Muscle layer of colon (tissue), 2 donors: ENCODE measurements around the gene NUB1.

Experiments
- H3K27ac ChIP-seq: one replicate; pipeline ENCODE4 v1.7.0; 2013; ENCODE audit warnings: low read depth, mild to moderate bottlenecking, low read length, moderate library complexity
- H3K27me3 ChIP-seq, 2 donors: one replicate each; pipeline ENCODE4 v1.7.0; 2013; ENCODE audit warnings: low read length in 2 of 2, mild to moderate bottlenecking in 2 of 2; ENCODE audit not compliant: insufficient read depth in 2 of 2, control insufficient read depth in 1 of 2
- H3K36me3 ChIP-seq: one replicate; pipeline ENCODE4 v1.7.0; 2013; ENCODE audit warnings: mild to moderate bottlenecking, low read length; ENCODE audit not compliant: insufficient read depth
- H3K4me1 ChIP-seq: one replicate; pipeline ENCODE4 v1.7.0; 2013; ENCODE audit warnings: mild to moderate bottlenecking, low read length; ENCODE audit not compliant: insufficient read depth
- H3K4me3 ChIP-seq, 2 donors: one replicate each; pipeline ENCODE4 v1.7.0; 2013; ENCODE audit warnings: low read length in 2 of 2, low read depth in 1 of 2, mild to moderate bottlenecking in 1 of 2, moderate library complexity in 1 of 2
- H3K9ac ChIP-seq: one replicate; pipeline ENCODE4 v1.7.0; 2013; ENCODE audit warnings: low read length
- H3K9me3 ChIP-seq: one replicate; pipeline ENCODE4 v1.7.0; 2013; ENCODE audit warnings: mild to moderate bottlenecking, low read length
- donor health status: abdominal sarcoma.
- donor health status: Adenocarcinoma of cecum.

NUB1 gene

DNA sequence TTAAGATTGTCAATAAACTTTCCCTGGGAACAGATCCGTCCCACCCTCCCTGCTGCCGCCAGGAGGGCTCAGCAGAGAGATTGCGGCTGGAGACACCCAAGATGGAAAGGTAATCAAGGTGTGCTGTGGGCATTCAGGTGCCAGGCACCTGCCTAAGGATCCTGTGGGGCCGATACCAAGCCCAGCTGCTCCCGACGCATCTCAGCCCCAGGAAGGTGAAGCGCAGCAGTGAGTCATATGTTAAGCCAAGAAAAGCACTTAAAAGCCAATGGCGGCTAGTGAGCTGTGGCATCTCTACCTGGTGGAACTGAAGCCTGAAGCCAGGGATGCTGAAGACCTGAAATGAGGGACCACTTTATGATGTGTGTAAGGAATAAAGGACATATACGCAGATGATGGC, 62.2 kb downstream of the NUB1 start:
- peaks cover 6% of the 10 kb centered on the region for H3K4me1 ChIP-seq
- no peak overlapping the region for H3K27ac ChIP-seq
- no peak overlapping the region for H3K9ac ChIP-seq
- no peak overlapping the region for H3K4me3 ChIP-seq
- H3K9me3 ChIP-seq, result no peaks in the 10 kb centered on the region
- H3K36me3 ChIP-seq, result no peaks in the 10 kb centered on the region
- H3K27me3 ChIP-seq, result peaks cover 0 to 4% of the 10 kb centered on the region in 2 donors

DNA sequence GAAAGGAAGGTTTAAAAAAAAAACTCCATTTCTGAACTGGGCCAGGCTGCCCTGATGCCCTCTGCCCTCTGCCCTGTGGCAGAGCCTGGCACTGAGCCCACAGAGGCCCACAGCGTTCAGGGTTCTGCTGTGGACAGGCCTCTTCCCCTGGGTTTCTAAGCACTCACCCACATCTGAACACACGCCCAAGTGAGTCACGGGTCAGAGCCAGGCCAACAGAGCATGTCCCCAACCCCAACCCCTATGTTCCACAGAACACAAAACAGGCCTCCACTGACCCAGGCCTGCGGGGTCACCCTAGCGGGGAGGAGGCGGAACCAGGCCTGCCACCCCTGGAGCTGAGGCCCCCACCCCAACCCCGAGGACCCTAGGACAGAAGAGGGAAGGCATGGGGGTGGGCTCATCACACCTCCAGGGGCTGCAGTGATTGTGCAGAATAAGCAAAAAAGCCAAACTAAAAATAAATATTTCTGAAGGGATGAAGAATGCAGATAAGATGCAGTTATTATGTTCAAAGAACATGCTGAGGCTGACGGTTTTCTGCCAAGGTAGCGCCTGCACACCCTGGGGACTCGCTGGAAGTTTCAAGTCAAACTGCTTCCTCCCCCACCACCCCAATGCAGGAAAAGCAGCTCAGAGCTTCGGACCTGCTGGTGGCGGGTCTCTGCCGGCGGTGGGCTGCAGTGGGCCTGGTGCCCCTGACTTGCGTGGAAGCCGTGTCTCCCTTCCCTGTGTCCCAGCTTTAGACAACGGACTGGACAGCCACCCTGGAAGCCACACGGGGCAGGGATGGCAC, 62.8 kb downstream of the NUB1 start:
- Histone ChIP-seq H3K9ac (no peak overlapping the region), H3K27ac (no peak overlapping the region), H3K9me3 (no peaks in the 10 kb centered on the region), H3K4me1 (peaks cover 6% of the 10 kb centered on the region), H3K4me3 (no peak overlapping the region), H3K27me3 (peaks cover 5 to 6% of the 10 kb centered on the region in 2 donors), H3K36me3 (no peaks in the 10 kb centered on the region)

DNA sequence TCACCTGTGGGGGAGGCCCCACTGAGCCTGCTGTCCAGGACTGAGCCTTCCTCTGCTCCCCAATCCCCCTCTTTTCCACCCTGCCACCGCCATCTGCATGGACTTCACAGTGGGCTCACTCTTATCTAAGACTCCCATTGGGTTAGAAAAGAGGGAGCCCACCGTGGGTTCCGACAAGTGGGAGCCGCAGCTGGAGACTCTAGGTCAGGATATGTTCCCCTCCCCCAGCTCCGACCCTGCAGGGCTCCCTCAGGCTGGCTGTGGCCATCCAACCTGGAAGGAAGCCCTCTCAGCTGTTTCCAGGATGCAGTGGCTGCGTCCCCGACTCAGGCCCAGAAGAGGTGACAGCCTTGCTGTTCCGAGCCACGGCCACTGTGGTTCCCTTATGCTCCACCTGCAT, 63.4 kb downstream of the NUB1 start:
- no peak overlapping the region for H3K27ac ChIP-seq

DNA sequence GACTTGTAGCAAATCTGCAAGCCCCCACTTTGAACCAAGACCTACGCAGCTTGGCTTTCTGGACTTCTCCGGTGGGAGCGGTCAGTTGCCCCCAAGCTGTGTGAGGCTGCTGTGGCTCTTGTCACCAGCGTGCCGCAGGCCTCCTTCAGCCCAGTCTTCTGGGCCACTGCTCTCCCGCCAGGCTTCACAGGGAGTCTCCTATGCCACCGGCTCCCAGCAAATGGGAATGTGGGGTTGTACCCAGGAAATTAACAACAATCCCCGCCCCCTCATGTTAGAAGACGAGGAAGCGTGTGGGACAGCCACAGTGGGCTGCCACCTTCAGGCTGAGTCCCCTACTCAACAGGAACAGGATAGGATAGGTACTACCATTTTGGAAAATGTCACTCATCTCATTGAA, 64.0 kb downstream of the NUB1 start:
- Histone ChIP-seq H3K9me3 (no peaks in the 10 kb centered on the region), H3K27me3 (peaks cover 6 to 17% of the 10 kb centered on the region in 2 donors), H3K36me3 (no peaks in the 10 kb centered on the region), H3K9ac (no peak overlapping the region), H3K4me1 (peaks cover 6% of the 10 kb centered on the region), H3K27ac (no peak overlapping the region), H3K4me3 (no peak overlapping the region)

More for the DNA sequence above, 63.4 kb downstream of the NUB1 start:
- no peak overlapping the region for H3K4me3 ChIP-seq
- peaks cover 6 to 11% of the 10 kb centered on the region in 2 donors for H3K27me3 ChIP-seq
- no peaks in the 10 kb centered on the region for H3K36me3 ChIP-seq
- H3K9ac ChIP-seq, result no peak overlapping the region
- H3K4me1 ChIP-seq, result peaks cover 6% of the 10 kb centered on the region
- no peaks in the 10 kb centered on the region for H3K9me3 ChIP-seq

DNA sequence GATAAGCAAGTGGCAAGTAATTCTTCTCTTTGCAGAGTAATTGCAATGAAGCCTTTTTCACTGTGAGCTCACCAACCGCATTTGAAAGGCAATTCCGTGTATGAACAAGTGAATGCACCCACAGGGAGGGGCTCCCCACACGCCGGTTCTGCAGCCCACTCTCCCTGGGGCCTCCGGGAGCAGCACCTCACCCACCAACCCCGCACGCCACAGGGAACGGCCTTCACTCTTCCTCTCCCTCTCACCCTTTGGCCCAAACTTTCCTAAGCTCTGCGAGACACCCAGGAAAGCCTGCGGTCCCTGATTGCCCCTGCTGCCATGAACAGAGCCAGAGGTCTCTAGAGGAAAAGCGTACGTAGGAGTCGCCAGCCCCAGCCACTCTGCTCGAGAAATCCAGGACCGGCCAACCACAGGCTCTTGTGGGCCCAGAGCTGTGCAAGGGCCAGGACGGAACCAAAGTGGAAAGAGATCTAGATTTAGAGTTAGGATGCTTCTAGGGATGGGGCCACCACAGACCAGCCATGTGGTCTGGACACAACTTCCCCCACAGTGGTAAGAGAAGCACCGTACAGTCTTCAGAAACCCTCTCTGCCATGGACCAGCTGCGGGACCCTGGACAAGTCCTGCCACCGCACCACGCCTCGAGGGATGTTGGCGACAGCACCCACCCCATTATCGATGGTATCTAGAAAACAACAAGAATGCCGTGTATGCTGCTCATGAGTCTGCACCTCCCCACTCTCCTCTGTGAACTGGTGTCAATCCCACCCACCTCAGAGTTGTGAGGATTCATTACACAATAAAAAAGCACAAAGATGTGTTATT, 64.7 kb downstream of the NUB1 start:
- H3K36me3 ChIP-seq, result no peaks in the 10 kb centered on the region
- no peak overlapping the region for H3K9ac ChIP-seq
- no peak overlapping the region for H3K27ac ChIP-seq
- H3K4me3 ChIP-seq, result no peak overlapping the region
- peaks cover 6% of the 10 kb centered on the region for H3K4me1 ChIP-seq
- H3K27me3 ChIP-seq, result peaks cover 6 to 24% of the 10 kb centered on the region in 2 donors
- no peaks in the 10 kb centered on the region for H3K9me3 ChIP-seq

DNA sequence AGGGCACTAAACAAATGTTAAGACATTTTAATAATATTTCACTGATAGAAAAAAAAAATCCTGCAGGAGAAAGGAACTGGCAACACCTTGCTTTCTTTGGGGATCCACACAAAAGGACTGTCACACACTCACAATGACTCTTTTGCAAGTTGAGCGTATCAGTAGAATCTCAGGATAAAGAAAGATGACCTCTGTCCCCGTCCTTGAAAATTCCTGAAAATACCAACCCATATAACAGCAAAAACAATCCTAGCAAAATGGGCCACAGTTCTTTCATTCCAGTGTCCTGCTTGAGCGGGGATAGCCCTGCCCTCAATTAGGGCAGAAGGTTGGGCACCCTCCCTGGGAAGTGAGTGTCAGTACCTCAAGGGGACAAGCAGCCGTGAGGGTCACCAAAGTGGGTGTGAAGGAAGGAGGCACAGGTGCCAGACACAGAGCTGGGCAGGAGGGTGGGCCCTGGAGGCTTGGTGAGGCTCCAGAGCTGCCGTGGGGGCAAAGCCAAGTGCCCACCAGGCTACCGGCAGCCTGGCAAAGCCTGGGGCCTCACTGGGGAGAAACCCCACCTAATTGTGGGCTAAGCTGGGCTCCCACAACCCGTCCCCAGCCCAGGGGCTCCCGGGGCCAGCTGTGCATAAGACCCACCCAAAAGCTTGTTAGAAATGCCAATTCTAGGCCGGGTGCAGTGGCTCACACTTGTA, 65.4 kb downstream of the NUB1 start:
- Histone ChIP-seq H3K4me1 (peaks cover 6% of the 10 kb centered on the region), H3K4me3 (no peak overlapping the region), H3K27me3 (peaks cover 6 to 31% of the 10 kb centered on the region in 2 donors), H3K9me3 (no peaks in the 10 kb centered on the region), H3K27ac (no peak overlapping the region), H3K9ac (no peak overlapping the region), H3K36me3 (no peaks in the 10 kb centered on the region)

DNA sequence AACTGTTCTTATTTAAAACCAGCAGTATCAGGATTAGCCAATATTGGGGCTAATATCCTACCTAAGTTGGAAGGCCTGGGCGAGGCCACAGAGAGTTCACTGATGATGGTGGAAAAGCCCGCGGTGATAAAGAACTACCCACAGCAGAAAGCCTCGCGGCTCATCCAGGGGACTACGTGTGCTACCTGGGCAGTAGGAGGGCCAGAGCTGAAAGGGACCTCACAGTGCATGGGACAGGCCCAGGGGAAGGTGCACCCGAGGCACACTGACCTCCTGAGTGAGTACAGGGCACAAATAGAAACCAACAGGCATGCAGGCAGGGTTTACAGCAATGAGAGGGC, 66.9 kb downstream of the NUB1 start:
- H3K27me3 ChIP-seq, result peaks cover 6 to 33% of the 10 kb centered on the region in 2 donors
- no peaks in the 10 kb centered on the region for H3K9me3 ChIP-seq
- H3K9ac ChIP-seq, result no peak overlapping the region
- no peak overlapping the region for H3K4me3 ChIP-seq
- peaks cover 5% of the 10 kb centered on the region for H3K4me1 ChIP-seq
- no peak overlapping the region for H3K27ac ChIP-seq
- H3K36me3 ChIP-seq, result no peaks in the 10 kb centered on the region

DNA sequence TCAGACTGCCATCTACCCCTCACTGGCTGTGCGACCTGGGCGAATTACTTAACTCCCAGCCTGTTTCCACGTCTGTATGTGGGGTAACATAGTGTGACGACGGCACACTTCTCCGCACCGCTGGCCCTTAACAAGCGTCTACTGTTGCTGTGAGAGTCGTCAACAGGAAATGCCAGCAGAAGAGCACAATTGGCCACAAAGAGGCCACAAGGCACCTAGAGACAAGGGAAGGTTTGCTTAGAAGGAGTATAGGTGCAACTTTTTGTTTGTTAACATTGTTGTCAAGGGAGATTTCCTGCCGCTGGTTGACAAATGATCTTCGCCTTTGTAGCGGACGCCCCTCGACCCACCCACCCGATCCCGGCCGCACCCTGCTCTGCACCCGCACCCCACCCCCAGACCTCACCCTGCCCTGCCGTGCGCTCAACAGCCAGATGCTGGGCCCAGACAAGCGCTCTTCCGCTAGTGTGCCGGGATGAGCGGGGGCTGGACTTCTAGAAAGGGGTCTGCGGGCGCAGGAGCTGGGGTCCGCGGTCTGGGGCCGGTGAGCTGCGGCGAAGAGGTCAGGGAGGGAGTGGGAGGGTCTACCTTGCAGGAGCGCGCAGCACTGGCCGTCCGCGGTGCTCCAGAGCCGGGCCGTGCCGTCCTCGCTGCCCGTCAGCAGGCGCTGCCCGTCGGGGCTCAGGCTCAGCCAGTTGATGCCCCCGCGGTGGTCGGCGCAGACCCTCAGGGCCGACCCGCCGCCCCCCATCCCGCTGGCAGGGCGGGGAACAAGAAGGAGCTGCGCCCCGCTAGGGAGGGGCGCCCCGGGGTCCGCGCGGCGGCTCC, 67.4 kb downstream of the NUB1 start:
- no peaks in the 10 kb centered on the region for H3K4me1 ChIP-seq
- no peak overlapping the region for H3K27ac ChIP-seq
- peaks cover 6 to 33% of the 10 kb centered on the region in 2 donors for H3K27me3 ChIP-seq
- H3K36me3 ChIP-seq, result no peaks in the 10 kb centered on the region
- no peaks in the 10 kb centered on the region for H3K9me3 ChIP-seq
- H3K9ac ChIP-seq, result no peak overlapping the region
- peak overlapping the region; percentile 43 to 62 for H3K4me3 ChIP-seq

DNA sequence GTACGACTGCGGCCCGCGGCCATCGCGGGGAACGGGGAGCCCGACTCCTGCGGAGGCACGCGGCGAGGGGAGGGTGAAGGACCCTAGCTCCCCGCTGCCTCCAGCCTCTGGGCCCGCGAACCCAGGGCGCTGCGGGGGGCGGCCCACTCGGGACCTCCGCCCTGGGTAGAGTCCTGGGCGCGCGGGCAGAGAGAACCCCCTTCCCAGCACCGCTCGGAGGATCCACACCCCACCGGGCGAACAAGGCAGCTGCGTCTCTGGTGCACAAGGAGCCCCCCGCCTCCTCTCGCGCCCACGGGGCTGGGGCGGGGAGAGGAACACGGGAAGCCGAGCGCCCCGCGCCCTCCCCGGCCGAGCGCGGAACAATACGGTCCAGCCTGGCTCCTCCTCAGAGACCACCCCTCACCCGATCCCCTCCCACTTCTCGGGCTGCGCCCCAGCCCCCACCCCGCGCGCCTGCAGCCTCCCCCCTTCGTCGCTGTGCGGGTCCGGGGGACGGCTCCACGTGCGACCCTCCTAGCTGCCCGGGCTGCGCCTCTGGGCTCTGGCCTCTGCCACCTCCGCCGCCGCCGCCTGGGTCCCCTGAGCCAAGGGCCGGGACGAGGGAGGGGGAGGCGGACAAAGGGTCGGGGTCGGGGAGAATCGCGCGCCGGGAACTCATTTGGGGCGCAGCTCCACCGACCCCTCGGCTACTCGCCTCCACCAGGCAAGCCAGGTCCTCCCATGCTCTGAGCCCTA, 68.2 kb downstream of the NUB1 start, which contains the start of gene WDR86:
Gene WDR86 (minus strand): TSS at position 372 of the 738 bp plus-strand sequence. CDS start 449 bp downstream, outside the sequence.
- no peak within 1 kb of the TSS for H3K27ac ChIP-seq
- peak within 1 kb of the TSS; percentile 43 to 62 for H3K4me3 ChIP-seq
- H3K9me3 ChIP-seq, result no peaks in the 10 kb centered on the region
- H3K4me1 ChIP-seq, result no peaks in the 10 kb centered on the region
- H3K36me3 ChIP-seq, result no peaks in the 10 kb centered on the region
- peaks cover 6 to 33% of the 10 kb centered on the region in 2 donors for H3K27me3 ChIP-seq
- H3K9ac ChIP-seq, result no peak within 1 kb of the TSS
